Ascending aorta (tissue), 2 donors: ENCODE measurements around the gene SSH2. TPM values are rescaled to one million over a fixed set of nuclear protein-coding genes. Genes with fewer than 3 reads are reported as not detected.
"Not testable (repeated sequence)": the region's sequence is repeated elsewhere in the genome, so short reads cannot be mapped to it uniquely, and the experiment has no call there.

Source experiments
- DNase-seq, 2 donors: peaks; one replicate each; pipeline ENCODE4 v3.0.0-alpha.2; 2019; ENCODE audit warnings: low spot score in 2 of 2
- H3K27ac ChIP-seq, 2 donors: fragments of 200-600 bp; sonication (generic); one replicate each; pipeline ENCODE4 v1.5.1; 2016 to 2017; ENCODE audit warnings: mild to moderate bottlenecking in 1 of 2
- H3K27me3 ChIP-seq: fragments of 200-600 bp; sonication (generic); one replicate; pipeline ENCODE4 v1.5.1; 2017
- H3K36me3 ChIP-seq, 2 donors: fragments of 200-600 bp; sonication (generic); one replicate each; pipeline ENCODE4 v1.5.1; 2016
- H3K4me1 ChIP-seq, 2 donors: fragments of 200-600 bp; sonication (generic); one replicate each; pipeline ENCODE4 v1.5.1; 2016 to 2017; ENCODE audit warnings: mild to moderate bottlenecking in 1 of 2
- H3K4me3 ChIP-seq, 2 donors: fragments of 200-600 bp; sonication (generic); one replicate each; pipeline ENCODE4 v1.5.1; 2016 to 2017; ENCODE audit warnings: mild to moderate bottlenecking in 1 of 2
- H3K9me3 ChIP-seq, 2 donors: fragments of 200-600 bp; sonication (generic); one replicate each; pipeline ENCODE4 v1.5.1; 2016
- CTCF ChIP-seq, 3 experiments: fragments of 200-600 bp in 2 of 3; fragments of 450-650 bp in 1 of 3; sonication (generic) in 2 of 3; IDR thresholded peaks; one replicate each; pipeline ENCODE4 v1.5.1; 2016 to 2019; ENCODE audit warnings: antibody characterized with exemption in 3 of 3, mild to moderate bottlenecking in 1 of 3, moderate library complexity in 1 of 3
- intact Hi-C: fragments of 100-400 bp; cut with DNase I; formaldehyde crosslinking; loops from one replicate; pipeline ENCODE4 v1.15.1; 2023
- total RNA-seq: library from RNA; depleted of rRNA; stranded (reverse); fragments of >200 nt; gene quantifications from one replicate; pipeline ENCODE4 v1.1.0, GENCODE V29; 2016

The SSH2 gene
- total RNA-seq, 1 donor from 2014 or later, result 7.9 TPM

- DNase-seq, result no peak
- Histone ChIP-seq H3K4me3 (peak overlapping the region in 1 of 2 donors; percentile 10), H3K4me1 (peaks cover 10 to 11% of the 10 kb centered on the region in 2 donors), H3K36me3 (no peaks in the 10 kb centered on the region), H3K27ac (peak overlapping the region; percentile 40 to 83), H3K27me3 (no peaks in the 10 kb centered on the region), H3K9me3 (no peaks in the 10 kb centered on the region)
- intact Hi-C loops, result no loop called here
- no peak for TF ChIP-seq CTCF (IDR thresholded peaks at IDR 0.05)
Observed at GRCh38 chr17:29789196-29790170, 140.5 kb downstream of the SSH2 start.

GRCh38 chr17:29787995-29788394 is 142.0 kb downstream of the SSH2 start:
- peak overlapping the region; percentile 40 to 83 for H3K27ac ChIP-seq
- TF ChIP-seq CTCF (IDR thresholded peaks at IDR 0.05), result no peak

GRCh38 chr17:29782917-29783316 is 147.1 kb downstream of the SSH2 start:
- intact Hi-C loops, result no loop called here
- Histone ChIP-seq H3K36me3 (no peaks in the 10 kb centered on the region), H3K27me3 (no peaks in the 10 kb centered on the region), H3K4me1 (peaks cover 0 to 4% of the 10 kb centered on the region in 2 donors), H3K9me3 (no peaks in the 10 kb centered on the region), H3K4me3 (no peak overlapping the region), H3K27ac (no peak overlapping the region)
- TF ChIP-seq CTCF (IDR thresholded peaks at IDR 0.05), result no peak
- DNase-seq, result no peak

More at GRCh38 chr17:29787995-29788394, 142.0 kb downstream of the SSH2 start:
- H3K4me3 ChIP-seq, result no peak overlapping the region
- peaks cover 10 to 11% of the 10 kb centered on the region in 2 donors for H3K4me1 ChIP-seq
- H3K27me3 ChIP-seq, result no peaks in the 10 kb centered on the region
- DNase-seq, result no peak
- H3K9me3 ChIP-seq, result no peaks in the 10 kb centered on the region
- H3K36me3 ChIP-seq, result no peaks in the 10 kb centered on the region
- intact Hi-C loops, result no loop called here

- H3K36me3 ChIP-seq, H3K4me3 ChIP-seq, H3K4me1 ChIP-seq, H3K27ac ChIP-seq, H3K27me3 ChIP-seq, DNase-seq, H3K9me3 ChIP-seq: not testable (repeated sequence)
- intact Hi-C loops, result loop anchor here (1.0 to 2.0 kb wide), 3 partner anchors 140 to 200 kb away; no protein-coding TSS in a partner anchor
Observed at GRCh38 chr17:29779812-29780190, 150.2 kb downstream of the SSH2 start.

- Histone ChIP-seq H3K27me3 (no peaks in the 10 kb centered on the region), H3K27ac (no peak overlapping the region), H3K36me3 (no peaks in the 10 kb centered on the region), H3K4me1 (peaks cover 0 to 4% of the 10 kb centered on the region in 2 donors), H3K4me3 (no peak overlapping the region), H3K9me3 (no peaks in the 10 kb centered on the region)
- peak in 1 of 2 donors; percentile 85 for DNase-seq
- TF ChIP-seq CTCF (IDR thresholded peaks at IDR 0.05), result peak; percentile 75 to 80 (median 79)
- intact Hi-C loops, result loop anchor here (1.0 to 2.0 kb wide), 3 partner anchors 140 to 199 kb away; no protein-coding TSS in a partner anchor
Observed at GRCh38 chr17:29778956-29779811, 150.8 kb downstream of the SSH2 start.
